IMR-90 (cell line): ENCODE results near the gene TP63. TPM values are rescaled to one million over a fixed set of nuclear protein-coding genes. Genes with fewer than 3 reads are reported as not detected.

Experiments
- ATAC-seq: fragments of 200-7000 bp; cut with Tn5 transposase; 2 replicates; pipeline ENCODE4 v1.9.1; 2020; ENCODE audit warnings: low read depth, mild to moderate bottlenecking, moderate library complexity
- BruUV-seq: library from RNA; stranded (reverse); fragments of 400-500 nt; replicated peaks from 2 replicates; lab custom pipeline; 2021; lab: Mats Ljungman, UMichigan
- CTCF ChIA-PET: fragments of 300-600 bp; formaldehyde crosslinking; extraction: SDS; loops from one replicate; lab custom pipeline; 2021; ENCODE audit warnings: antibody characterized with exemption; lab: Yijun Ruan, JAX
- POLR2A ChIA-PET: fragments of 300-600 bp; sonication (Branson Sonifier 250); formaldehyde crosslinking; loops from one replicate; lab custom pipeline; 2022; ENCODE audit warnings: antibody characterized with exemption; ENCODE audit not compliant: unreplicated experiment; lab: Charles Lee
- DNase-seq: peaks from one replicate; pipeline ENCODE4 v3.0.0; 2013
- H2AFZ ChIP-seq: replicated peaks from 2 replicates; pipeline ENCODE3; 2013; ENCODE audit warnings: low read length, mild to moderate bottlenecking; ENCODE audit not compliant: poor library complexity
- H2AK5ac ChIP-seq: 2 replicates; pipeline ENCODE4 v1.6.1; 2013; ENCODE audit warnings: low read depth, low read length, inconsistent platforms
- H2AK9ac ChIP-seq: replicated peaks from 2 replicates; pipeline ENCODE3; 2013; ENCODE audit warnings: mild to moderate bottlenecking, low read depth, low read length, moderate library complexity; ENCODE audit not compliant: poor library complexity
- H2BK120ac ChIP-seq: 2 replicates; pipeline ENCODE4 v1.6.1; 2013; ENCODE audit warnings: low read depth, low read length, inconsistent platforms
- H2BK15ac ChIP-seq: 3 replicates; pipeline ENCODE4 v1.6.1; 2013; ENCODE audit warnings: low read depth, low read length, inconsistent platforms
- H2BK20ac ChIP-seq: 2 replicates; pipeline ENCODE4 v1.6.1; 2013; ENCODE audit warnings: low read depth, mild to moderate bottlenecking, inconsistent platforms, low read length, moderate library complexity
- H2BK5ac ChIP-seq: 2 replicates; pipeline ENCODE4 v1.6.1; 2013; ENCODE audit warnings: mild to moderate bottlenecking, low read depth, low read length, inconsistent platforms; ENCODE audit not compliant: poor library complexity, severe bottlenecking
- H3K14ac ChIP-seq: replicated peaks from 2 replicates; pipeline ENCODE4 v1.6.1; 2013; ENCODE audit warnings: low read depth, low read length, inconsistent platforms
- H3K18ac ChIP-seq: 2 replicates; pipeline ENCODE4 v1.6.1; 2013; ENCODE audit warnings: low read depth, low read length, control low read depth
- H3K23ac ChIP-seq: 2 replicates; pipeline ENCODE4 v1.6.1; 2013; ENCODE audit warnings: low read depth, low read length, inconsistent platforms
- H3K27ac ChIP-seq: 2 replicates; pipeline ENCODE4 v1.5.1; 2013; ENCODE audit warnings: mild to moderate bottlenecking, control low read depth, low read length; ENCODE audit not compliant: insufficient read depth
- H3K27me3 ChIP-seq: 2 replicates; pipeline ENCODE4 v1.6.1; 2013; ENCODE audit warnings: low read length; ENCODE audit not compliant: control insufficient read depth, insufficient read depth
- H3K36me3 ChIP-seq: 2 replicates; pipeline ENCODE4 v1.6.1; 2013; ENCODE audit warnings: low read length, mixed read lengths; ENCODE audit not compliant: control insufficient read depth, insufficient read depth
- H3K4ac ChIP-seq: 2 replicates; pipeline ENCODE4 v1.6.1; 2013; ENCODE audit warnings: low read depth, low read length, inconsistent platforms
- H3K4me1 ChIP-seq: 2 replicates; pipeline ENCODE4 v1.6.1; 2013; ENCODE audit warnings: low read length, mixed read lengths; ENCODE audit not compliant: control insufficient read depth, insufficient read depth
- H3K4me2 ChIP-seq: 2 replicates; pipeline ENCODE4 v1.6.1; 2013; ENCODE audit warnings: low read depth, mild to moderate bottlenecking, control low read depth, low read length, moderate library complexity
- H3K4me3 ChIP-seq: 2 replicates; pipeline ENCODE4 v1.5.1; 2013; ENCODE audit warnings: low read depth, mild to moderate bottlenecking, control low read depth, low read length, moderate library complexity; ENCODE audit not compliant: insufficient read depth
- H3K56ac ChIP-seq: 2 replicates; pipeline ENCODE4 v1.6.1; 2013; ENCODE audit warnings: low read length, inconsistent platforms; ENCODE audit not compliant: insufficient read depth; ENCODE audit errors: extremely low read depth
- H3K79me1 ChIP-seq, 2 experiments: 2 replicates each; pipeline ENCODE4 v1.6.1; 2013; ENCODE audit warnings: low read length in 2 of 2, inconsistent platforms in 1 of 2, low read depth in 1 of 2
- H3K9ac ChIP-seq: 2 replicates; pipeline ENCODE4 v1.6.1; 2013; ENCODE audit warnings: low read depth, low read length, control low read depth
- H3K9me1 ChIP-seq: 2 replicates; pipeline ENCODE4 v1.6.1; 2013; ENCODE audit warnings: low read length, inconsistent platforms; ENCODE audit not compliant: insufficient read depth
- H3K9me3 ChIP-seq: 2 replicates; pipeline ENCODE4 v1.6.1; 2013; ENCODE audit warnings: low read length; ENCODE audit not compliant: control insufficient read depth, insufficient read depth
- H4K20me1 ChIP-seq: 2 replicates; pipeline ENCODE4 v1.6.1; 2013; ENCODE audit warnings: low read length, inconsistent platforms; ENCODE audit not compliant: insufficient read depth
- H4K5ac ChIP-seq: 2 replicates; pipeline ENCODE4 v1.6.1; 2013; ENCODE audit warnings: mild to moderate bottlenecking, low read depth, low read length, control low read depth
- H4K8ac ChIP-seq, 2 experiments: 2 replicates each; pipeline ENCODE4 v1.6.1; 2013; ENCODE audit warnings: low read depth in 2 of 2, low read length in 2 of 2, control low read depth in 1 of 2, inconsistent platforms in 1 of 2
- H4K91ac ChIP-seq: 2 replicates; pipeline ENCODE4 v1.6.1; 2013; ENCODE audit warnings: low read depth, low read length, inconsistent platforms; ENCODE audit not compliant: insufficient read depth
- WGBS, 2 experiments: methylation state at CpG; one replicate each; pipeline versions ENCODE4 v1.1.5 to v1.1.7; 2013; ENCODE audit warnings: missing lambda C conversion rate in 2 of 2; ENCODE audit not compliant: insufficient read length in 1 of 2; ENCODE audit errors: extremely low coverage in 2 of 2; 5-methylcytosine and 5-hydroxymethylcytosine counted together
- dilution Hi-C: fragments of 300-500 bp; cut with HindIII; formaldehyde crosslinking; loops from one replicate; pipeline ENCODE4 v1.14.3; 2018; ENCODE audit warnings: low sequenced_read_pairs; ENCODE audit not compliant: unreplicated experiment
- in situ Hi-C: fragments of 300-500 bp; cut with MboI; formaldehyde crosslinking; loops from 3 replicates; pipeline ENCODE4 v1.14.3; 2019; ENCODE audit warnings: low sequenced_read_pairs, inconsistent platforms, mixed read lengths
- intact Hi-C: fragments of 100-400 bp; cut with micrococcal nuclease; formaldehyde crosslinking; loops from 2 replicates; pipeline ENCODE4 v1.10.0; 2022
- polyA plus RNA-seq, 3 experiments: library from polyadenylated mRNA; depleted of rRNA; stranded (reverse); fragments of >200 nt; gene quantifications; 2 replicates each; pipeline ENCODE4 v1.2.3, GENCODE V29; 2012; ENCODE audit warnings: low replicate concordance in 1 of 3
- total RNA-seq: library from RNA; depleted of rRNA; stranded (reverse); fragments of >200 nt; gene quantifications from 2 replicates; pipeline ENCODE4 v1.2.3, GENCODE V29; 2012
- TF ChIP-seq, protein P1 (sequence below): conservative IDR thresholded peaks from 2 replicates; pipeline ENCODE4 v1.5.1; 2012; ENCODE audit warnings: mild to moderate bottlenecking, low read depth, low read length, improper control_type of control experiment

Gene TP63
- total and polyA plus RNA-seq, 2 of the 4 experiments (the other 2 are of a cell fraction), result not detected

GRCh38 chr3:189789432-189789831 is 158.2 kb downstream of the TP63 start:
- dilution Hi-C loops (no loop called here), in situ Hi-C loops (no loop called here), intact Hi-C loops (no loop called here)
- Histone ChIP-seq H3K9me3 (no peaks in the 10 kb centered on the region), H3K4ac (no peak overlapping the region), H2AK9ac (no peak overlapping the region), H2AK5ac (no peak overlapping the region), H3K56ac (no peak overlapping the region), H3K14ac (no peak overlapping the region), H3K23ac (no peak overlapping the region), H2AFZ (no peak overlapping the region), H3K18ac (no peak overlapping the region), H3K36me3 (no peaks in the 10 kb centered on the region), H4K20me1 (no peaks in the 10 kb centered on the region), H4K91ac (no peak overlapping the region), H3K9me1 (no peaks in the 10 kb centered on the region), H4K5ac (no peak overlapping the region), H2BK15ac (no peak overlapping the region), H3K4me1 (no peaks in the 10 kb centered on the region), H2BK20ac (no peak overlapping the region), H4K8ac (no peak overlapping the region), H3K4me3 (no peak overlapping the region), H3K9ac (no peak overlapping the region), H3K4me2 (no peak overlapping the region), H3K27ac (no peak overlapping the region), H2BK5ac (no peak overlapping the region), H3K79me1 (no peaks in the 10 kb centered on the region), H2BK120ac (no peak overlapping the region), H3K27me3 (peaks cover 3% of the 10 kb centered on the region; the same call in 1 of the 2 replicates)
- WGBS, 2 experiments, result no CpG with 5 or more reads among the region's 2 CpGs
- no peak for DNase-seq
- CTCF ChIA-PET, result interaction anchor here (0.6 kb wide), 2 partner anchors 9 to 400 kb away, joined by 4 to 6 read pairs; no protein-coding TSS in a partner anchor
- TF ChIP-seq, protein P1, sequence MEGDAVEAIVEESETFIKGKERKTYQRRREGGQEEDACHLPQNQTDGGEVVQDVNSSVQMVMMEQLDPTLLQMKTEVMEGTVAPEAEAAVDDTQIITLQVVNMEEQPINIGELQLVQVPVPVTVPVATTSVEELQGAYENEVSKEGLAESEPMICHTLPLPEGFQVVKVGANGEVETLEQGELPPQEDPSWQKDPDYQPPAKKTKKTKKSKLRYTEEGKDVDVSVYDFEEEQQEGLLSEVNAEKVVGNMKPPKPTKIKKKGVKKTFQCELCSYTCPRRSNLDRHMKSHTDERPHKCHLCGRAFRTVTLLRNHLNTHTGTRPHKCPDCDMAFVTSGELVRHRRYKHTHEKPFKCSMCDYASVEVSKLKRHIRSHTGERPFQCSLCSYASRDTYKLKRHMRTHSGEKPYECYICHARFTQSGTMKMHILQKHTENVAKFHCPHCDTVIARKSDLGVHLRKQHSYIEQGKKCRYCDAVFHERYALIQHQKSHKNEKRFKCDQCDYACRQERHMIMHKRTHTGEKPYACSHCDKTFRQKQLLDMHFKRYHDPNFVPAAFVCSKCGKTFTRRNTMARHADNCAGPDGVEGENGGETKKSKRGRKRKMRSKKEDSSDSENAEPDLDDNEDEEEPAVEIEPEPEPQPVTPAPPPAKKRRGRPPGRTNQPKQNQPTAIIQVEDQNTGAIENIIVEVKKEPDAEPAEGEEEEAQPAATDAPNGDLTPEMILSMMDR, result no peak
- no TSS peak for BruUV-seq
- POLR2A ChIA-PET, result no interaction called here
- no peak for ATAC-seq
